BJ (cell line): ENCODE measurements around the gene POGZ. TPM values are rescaled to one million over a fixed set of nuclear protein-coding genes. Genes with fewer than 3 reads are reported as not detected.
A peak's percentile ranks its signal among the peaks of the same experiment; 100 is the strongest.
"Not testable (repeated sequence)": the region's sequence is repeated elsewhere in the genome, so short reads cannot be mapped to it uniquely, and the experiment has no call there.

Experiments
- CTCF ChIA-PET: fragments of 350-600 bp; formaldehyde crosslinking; extraction: SDS; loops from one replicate; lab custom pipeline; 2021; ENCODE audit warnings: antibody characterized with exemption, inconsistent platforms; lab: Yijun Ruan, JAX
- POLR2A ChIA-PET: fragments of 300-600 bp; sonication (Branson Sonifier 250); formaldehyde crosslinking; extraction: SDS; loops from one replicate; lab custom pipeline; 2021; ENCODE audit warnings: antibody characterized with exemption; lab: Charles Lee
- DNase-seq: peaks from one replicate; pipeline ENCODE4 v3.0.0-alpha.2; 2011; ENCODE audit warnings: low read depth
- H3K27me3 ChIP-seq: 2 replicates; pipeline ENCODE4 v1.6.0; 2011; ENCODE audit warnings: low read length; ENCODE audit not compliant: control insufficient read depth, insufficient read depth
- H3K36me3 ChIP-seq: 2 replicates; pipeline ENCODE4 v1.5.1; 2011; ENCODE audit warnings: low read length; ENCODE audit not compliant: control insufficient read depth, insufficient read depth
- H3K4me3 ChIP-seq: 2 replicates; pipeline ENCODE4 v1.5.1; 2011; ENCODE audit warnings: low read depth, mild to moderate bottlenecking, control low read depth, low read length
- polyA plus RNA-seq: library from polyadenylated mRNA; depleted of rRNA; stranded (reverse); fragments of >200 nt; gene quantifications from 2 replicates; pipeline ENCODE4 v1.2.3, GENCODE V29; 2011
- TF ChIP-seq, protein P1 (sequence below): IDR thresholded peaks from 2 replicates; pipeline ENCODE4 v1.5.1; 2011; ENCODE audit warnings: low read depth, mild to moderate bottlenecking, control low read depth, inconsistent platforms, low read length, moderate library complexity; ENCODE audit not compliant: insufficient read depth

Gene POGZ
- polyA plus RNA-seq, 1 experiment = 37.1 TPM

DNA sequence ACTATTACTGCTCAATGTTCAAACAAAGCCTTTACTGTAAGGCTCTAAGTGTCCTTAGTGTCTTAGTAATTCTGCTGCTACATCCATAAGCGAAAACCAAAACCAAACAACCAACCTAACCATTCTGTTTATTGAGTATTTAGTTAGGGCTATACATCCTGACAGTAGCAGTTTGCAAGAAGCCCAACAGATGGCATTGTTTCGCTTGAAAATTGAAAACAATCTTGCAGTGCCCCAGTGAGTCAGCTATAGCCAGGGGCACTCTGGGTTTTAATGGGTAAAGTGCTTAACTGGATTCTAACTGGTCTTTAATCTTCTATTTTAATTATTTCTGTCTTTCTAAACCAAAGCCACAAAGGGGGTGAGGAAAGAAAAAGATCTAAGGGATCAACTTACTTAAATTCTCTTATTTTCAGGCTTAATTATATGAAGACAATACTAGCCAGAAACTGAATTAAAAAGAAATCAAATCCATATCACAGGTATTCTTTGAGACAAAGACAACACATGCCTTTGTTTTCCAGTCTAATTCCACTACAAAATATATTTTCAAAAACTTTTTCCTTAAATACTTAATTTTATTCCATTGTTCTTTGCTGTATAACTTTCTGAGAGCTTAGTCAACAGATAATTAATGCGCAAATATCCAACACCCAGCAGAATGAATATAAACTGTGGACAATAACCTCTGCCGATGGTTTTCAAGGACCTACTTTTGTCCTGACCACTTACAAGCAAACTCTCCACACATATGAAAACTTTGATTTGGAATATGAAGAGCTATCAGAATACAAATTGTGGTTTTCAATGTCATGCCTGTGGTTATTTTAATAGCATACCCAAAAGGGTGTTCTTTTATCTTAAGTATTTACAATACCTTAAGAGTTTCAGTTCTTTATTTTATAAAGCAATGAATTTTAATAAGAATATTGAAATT lies 15.2 kb downstream of the POGZ start:
- CTCF ChIA-PET = interaction anchor here (0.8 to 1.7 kb wide), 11 partner anchors 10 to 294 kb away, joined by 3 to 11 read pairs (median 6); no protein-coding TSS in a partner anchor
- TF ChIP-seq, protein P1, sequence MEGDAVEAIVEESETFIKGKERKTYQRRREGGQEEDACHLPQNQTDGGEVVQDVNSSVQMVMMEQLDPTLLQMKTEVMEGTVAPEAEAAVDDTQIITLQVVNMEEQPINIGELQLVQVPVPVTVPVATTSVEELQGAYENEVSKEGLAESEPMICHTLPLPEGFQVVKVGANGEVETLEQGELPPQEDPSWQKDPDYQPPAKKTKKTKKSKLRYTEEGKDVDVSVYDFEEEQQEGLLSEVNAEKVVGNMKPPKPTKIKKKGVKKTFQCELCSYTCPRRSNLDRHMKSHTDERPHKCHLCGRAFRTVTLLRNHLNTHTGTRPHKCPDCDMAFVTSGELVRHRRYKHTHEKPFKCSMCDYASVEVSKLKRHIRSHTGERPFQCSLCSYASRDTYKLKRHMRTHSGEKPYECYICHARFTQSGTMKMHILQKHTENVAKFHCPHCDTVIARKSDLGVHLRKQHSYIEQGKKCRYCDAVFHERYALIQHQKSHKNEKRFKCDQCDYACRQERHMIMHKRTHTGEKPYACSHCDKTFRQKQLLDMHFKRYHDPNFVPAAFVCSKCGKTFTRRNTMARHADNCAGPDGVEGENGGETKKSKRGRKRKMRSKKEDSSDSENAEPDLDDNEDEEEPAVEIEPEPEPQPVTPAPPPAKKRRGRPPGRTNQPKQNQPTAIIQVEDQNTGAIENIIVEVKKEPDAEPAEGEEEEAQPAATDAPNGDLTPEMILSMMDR = peak; percentile 75
- 0 out of 2 replicates have a peak, but pooled peaks cover 2% of the 10 kb centered on the region for H3K36me3 ChIP-seq
- DNase-seq = peak; percentile 53
- H3K27me3 ChIP-seq = no peaks in the 10 kb centered on the region
- H3K4me3 ChIP-seq = no peak overlapping the region
- POLR2A ChIA-PET = no interaction called here

GRCh38 chr1:151437396-151437795 lies 21.9 kb downstream of the POGZ start:
- H3K27me3 ChIP-seq, H3K36me3 ChIP-seq, H3K4me3 ChIP-seq, POLR2A ChIA-PET, DNase-seq: not testable (repeated sequence)
- CTCF ChIA-PET = interaction anchor here (0.8 to 1.6 kb wide), 2 partner anchors 11 to 124 kb away, joined by 3 to 4 read pairs; no protein-coding TSS in a partner anchor

DNA sequence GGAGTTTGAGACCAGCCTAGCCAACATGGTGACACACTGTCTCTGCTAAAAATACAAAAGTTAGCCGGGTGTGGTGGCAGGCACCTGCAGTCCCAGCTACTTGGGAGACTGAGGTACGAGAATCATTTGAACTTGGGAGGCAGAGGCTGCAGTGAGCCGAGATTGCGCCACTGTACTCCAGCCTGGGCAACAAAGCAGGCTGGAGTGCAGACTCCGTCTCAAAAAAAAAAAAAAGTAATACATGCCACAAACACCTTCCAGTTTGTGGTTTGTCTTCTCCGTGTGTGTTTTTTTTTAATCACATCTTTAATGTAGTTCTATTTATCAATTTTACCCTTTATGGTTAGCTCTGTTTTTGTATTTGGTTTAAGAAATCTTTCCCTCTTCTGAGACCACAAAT lies 22.3 kb downstream of the POGZ start:
- POLR2A ChIA-PET = no interaction called here

DNA sequence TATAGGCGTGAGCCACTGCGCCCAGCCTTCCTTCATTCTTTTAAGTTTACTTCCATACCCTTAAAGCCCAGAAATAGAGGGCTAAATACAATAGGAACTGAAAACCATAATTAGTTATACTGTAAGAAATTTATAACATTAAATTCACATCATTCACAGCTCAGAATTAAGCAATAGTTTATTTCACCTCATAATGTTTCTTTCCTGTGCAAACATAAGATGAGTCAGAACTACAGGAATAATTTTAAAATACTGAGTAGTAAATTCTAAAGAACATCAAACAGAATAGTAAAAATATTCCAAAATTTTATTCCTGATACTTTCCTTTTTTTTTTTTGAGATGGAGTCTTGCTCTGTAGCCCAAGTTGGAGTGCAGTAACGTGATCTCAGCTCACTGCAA lies 24.1 kb downstream of the POGZ start:
- H3K27me3 ChIP-seq = no peaks in the 10 kb centered on the region
- ChIA-PET CTCF (interaction anchor here (1.1 to 2.2 kb wide), 3 partner anchors 9 to 30 kb away, joined by 3 to 9 read pairs (median 3); no protein-coding TSS in a partner anchor), POLR2A (interaction anchor here (1.2 kb wide), 1 partner anchor 33 kb away, joined by 3 read pairs; no protein-coding TSS in a partner anchor)
- TF ChIP-seq, protein P1 = no peak
- no peak for DNase-seq
- H3K4me3 ChIP-seq = no peak overlapping the region
- H3K36me3 ChIP-seq = peaks cover 5% of the 10 kb centered on the region

More for the DNA sequence above, 22.3 kb downstream of the POGZ start:
- Histone ChIP-seq H3K36me3 (peaks cover 5% of the 10 kb centered on the region), H3K4me3 (no peak overlapping the region), H3K27me3 (no peaks in the 10 kb centered on the region)
- TF ChIP-seq, protein P1 = no peak
- CTCF ChIA-PET = interaction anchor here (0.8 kb wide), 1 partner anchor 11 kb away, joined by 4 read pairs; no protein-coding TSS in a partner anchor
- no peak for DNase-seq

GRCh38 chr1:151433827-151434226 lies 25.5 kb downstream of the POGZ start:
- H3K4me3 ChIP-seq, H3K27me3 ChIP-seq, POLR2A ChIA-PET, H3K36me3 ChIP-seq, DNase-seq: not testable (repeated sequence)
- CTCF ChIA-PET = interaction anchor here (1.2 to 2.2 kb wide), 2 partner anchors 10 to 301 kb away, joined by 5 to 9 read pairs; no protein-coding TSS in a partner anchor

GRCh38 chr1:151428068-151428467 lies 31.2 kb downstream of the POGZ start:
- no peak overlapping the region for H3K4me3 ChIP-seq
- H3K36me3 ChIP-seq = peaks cover 15% of the 10 kb centered on the region
- ChIA-PET CTCF (no interaction called here), POLR2A (no interaction called here)
- H3K27me3 ChIP-seq = no peaks in the 10 kb centered on the region
- DNase-seq = no peak
- TF ChIP-seq, protein P1 = no peak
